HG02840 (cell line): Measurements from ENCODE around the gene NFIB.

Experiments
- ATAC-seq: cut with Tn5 transposase; IDR thresholded peaks from one replicate; pipeline ENCODE4 v1.9.1; 2021; ENCODE audit warnings: mild to moderate bottlenecking, moderate library complexity, moderate number of reproducible peaks; ENCODE audit not compliant: unreplicated experiment, low FRiP score

Gene NFIB

GRCh38 chr9:14135421-14135820 is 178.5 kb downstream of the NFIB start:
- no peak for ATAC-seq

- no peak for ATAC-seq
Measured at GRCh38 chr9:14133394-14133793, 180.5 kb downstream of the NFIB start.

- ATAC-seq, result no peak
Measured at GRCh38 chr9:14132775-14133174, 181.2 kb downstream of the NFIB start.

DNA sequence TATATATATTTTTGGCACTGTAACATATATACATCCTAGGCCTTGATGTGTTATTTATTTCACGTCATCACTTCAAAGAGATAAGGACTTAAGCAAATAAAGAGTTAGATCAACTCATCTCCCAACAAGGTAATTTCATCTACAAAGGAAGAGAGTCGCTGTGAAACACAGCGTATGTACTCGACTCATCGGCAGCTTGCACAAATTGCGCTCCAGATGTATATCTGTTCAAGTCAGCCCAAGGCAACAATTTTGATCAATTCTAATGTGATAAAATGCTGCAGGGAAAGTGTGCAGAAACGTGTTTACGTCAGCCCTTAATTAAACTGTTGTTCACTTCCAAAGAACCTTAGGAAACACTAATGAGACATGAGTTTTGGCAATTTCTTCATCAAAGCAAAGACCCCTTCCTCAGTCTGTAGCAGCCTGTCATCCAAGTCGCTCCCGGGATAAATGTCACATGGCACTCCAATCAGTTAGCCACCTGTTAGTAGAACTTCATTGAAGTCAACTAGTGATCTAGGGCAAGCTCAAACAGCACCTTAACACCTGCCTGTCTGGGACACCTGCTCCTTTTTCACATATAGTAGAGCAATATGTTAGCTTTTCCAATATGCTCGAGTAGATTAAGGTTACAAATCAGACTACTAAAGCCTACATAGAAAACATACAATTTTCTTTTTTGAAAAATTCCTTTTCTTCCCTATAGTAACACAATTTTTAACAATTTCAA is 182.4 kb downstream of the NFIB start:
- ATAC-seq, result no peak

- no peak for ATAC-seq
Measured at GRCh38 chr9:14127656-14128055, 186.3 kb downstream of the NFIB start.

DNA sequence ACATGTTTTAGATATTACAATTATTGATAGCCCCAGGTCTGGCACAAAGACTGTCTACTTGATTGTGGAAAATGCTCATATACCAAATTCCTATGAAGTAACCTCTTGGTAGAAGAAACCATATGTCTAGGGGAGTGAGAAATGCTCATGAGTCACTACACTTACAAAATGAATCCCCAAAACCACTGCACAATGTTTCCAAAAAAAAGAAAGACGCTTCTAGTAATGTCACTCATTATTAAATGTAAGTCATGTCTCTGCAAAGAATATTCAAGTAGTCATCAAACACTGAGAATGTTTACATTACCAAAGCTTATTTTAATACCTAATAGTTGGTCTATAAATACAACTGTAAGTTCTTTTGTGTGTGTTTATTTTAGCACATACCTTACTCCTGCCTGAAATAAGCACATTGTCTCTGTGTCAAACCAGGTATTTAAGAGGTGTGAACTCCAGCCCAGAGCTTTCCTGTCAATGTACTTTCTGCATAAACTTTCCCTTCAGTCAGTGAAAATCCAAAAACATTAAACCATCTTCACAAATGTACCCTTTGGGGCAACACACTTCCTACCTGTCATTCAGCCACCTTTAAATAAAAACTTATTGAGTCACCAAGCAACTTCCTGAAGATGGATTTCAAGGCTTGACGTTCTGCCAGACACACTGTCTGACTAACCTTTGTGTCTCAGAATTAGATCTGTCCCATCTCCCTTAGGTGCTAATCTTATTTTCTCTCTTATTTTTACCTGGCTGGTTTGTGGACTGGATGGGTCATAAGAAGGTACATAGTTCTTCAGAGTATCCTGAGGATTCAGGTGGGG is 194.0 kb downstream of the NFIB start:
- no peak for ATAC-seq

- ATAC-seq, result no peak
Measured at GRCh38 chr9:14112226-14112625, 201.7 kb downstream of the NFIB start.

DNA sequence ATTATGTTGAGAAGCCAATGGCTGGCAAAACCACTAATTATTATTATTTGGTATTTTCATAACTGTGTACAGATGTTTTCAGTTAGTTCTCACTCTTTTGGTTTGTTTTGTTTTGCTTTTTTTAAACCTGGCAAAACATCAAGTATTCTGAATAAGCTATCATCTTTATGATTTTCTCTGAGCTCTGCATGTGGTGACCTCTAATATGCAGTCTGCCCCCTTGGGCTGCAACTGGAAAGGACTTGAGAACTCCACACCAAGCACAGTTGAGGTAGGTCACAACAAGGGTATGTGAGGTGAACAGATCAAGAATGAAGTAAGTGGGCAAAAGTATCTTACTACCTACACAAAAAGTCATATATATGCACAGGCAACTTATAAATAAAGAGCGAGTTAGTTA is 202.2 kb downstream of the NFIB start:
- no peak for ATAC-seq

GRCh38 chr9:14107977-14108376 is 206.0 kb downstream of the NFIB start:
- no peak for ATAC-seq

- ATAC-seq, result no peak
Measured at GRCh38 chr9:14107495-14107894, 206.4 kb downstream of the NFIB start.

GRCh38 chr9:14106699-14107098 is 207.2 kb downstream of the NFIB start:
- no peak for ATAC-seq

DNA sequence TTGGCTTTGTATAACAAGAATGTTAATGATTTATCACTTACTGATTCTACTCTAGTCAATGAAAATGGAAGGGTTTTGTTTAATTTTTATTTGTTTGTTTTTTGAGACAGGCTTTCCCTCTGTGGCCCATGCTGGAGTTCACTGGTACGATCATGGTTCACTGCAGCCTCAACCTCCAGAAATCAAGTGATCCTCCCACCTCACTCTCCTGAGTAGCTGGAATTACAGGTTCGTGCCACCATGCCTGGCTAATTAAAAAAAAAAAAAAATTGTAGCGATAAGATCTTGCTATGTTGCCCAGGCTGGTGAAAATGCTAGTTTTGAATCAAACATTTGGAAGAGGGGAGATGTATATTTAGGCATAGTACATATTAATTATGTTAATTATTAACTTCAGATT is 209.4 kb downstream of the NFIB start:
- ATAC-seq, result no peak

GRCh38 chr9:14103115-14103514 is 210.8 kb downstream of the NFIB start:
- ATAC-seq, result no peak

DNA sequence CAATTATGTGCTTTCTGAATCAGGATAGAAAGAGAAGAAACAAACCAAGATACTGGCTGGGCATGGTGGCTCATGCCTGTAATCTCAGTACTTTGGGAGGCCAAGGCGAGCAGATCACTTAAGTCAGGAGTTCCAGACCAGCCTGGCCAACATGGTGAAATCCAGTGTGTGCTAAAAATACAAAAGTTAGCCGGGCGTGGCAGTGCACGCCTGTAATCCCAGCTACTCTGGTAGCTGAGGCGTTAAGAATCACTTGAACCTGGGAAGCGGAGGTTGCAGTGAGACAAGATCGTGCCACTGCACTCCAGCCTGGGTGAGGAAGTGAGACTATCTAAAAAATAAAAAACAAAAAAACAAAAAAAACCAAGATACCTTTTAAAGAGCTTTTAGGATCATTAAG is 214.2 kb downstream of the NFIB start:
- no peak for ATAC-seq

DNA sequence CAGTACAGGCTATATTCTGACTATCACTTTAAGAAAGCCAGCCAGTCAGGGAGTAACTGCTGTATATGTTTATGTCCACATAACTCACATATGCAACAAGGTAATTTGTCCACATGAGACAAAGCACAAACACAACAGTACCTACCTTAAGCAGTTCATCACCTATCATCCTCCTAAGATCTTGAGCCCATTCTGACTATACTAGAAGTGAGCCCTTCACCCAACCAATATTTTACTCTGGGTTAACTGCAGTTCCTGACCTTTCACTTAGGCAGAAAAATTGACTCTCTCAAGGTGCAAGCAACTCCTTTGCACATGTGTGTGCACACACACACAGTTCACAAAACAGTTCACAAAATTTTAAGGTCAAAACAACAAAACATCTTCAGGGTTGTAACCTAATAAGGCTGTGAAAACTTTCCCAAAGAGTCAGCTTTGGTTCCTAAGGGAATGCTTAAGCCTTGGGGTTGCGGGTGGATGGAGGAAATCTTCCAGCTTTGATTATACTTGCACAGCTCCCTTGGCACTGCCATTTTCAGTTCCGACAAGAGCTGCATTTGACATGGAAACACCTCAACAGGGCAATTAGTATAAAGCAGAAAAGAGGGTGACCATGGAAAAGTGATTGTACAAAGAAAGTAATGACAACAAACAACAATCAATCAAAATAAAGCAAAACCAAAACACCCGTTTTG is 215.3 kb downstream of the NFIB start:
- no peak for ATAC-seq

DNA sequence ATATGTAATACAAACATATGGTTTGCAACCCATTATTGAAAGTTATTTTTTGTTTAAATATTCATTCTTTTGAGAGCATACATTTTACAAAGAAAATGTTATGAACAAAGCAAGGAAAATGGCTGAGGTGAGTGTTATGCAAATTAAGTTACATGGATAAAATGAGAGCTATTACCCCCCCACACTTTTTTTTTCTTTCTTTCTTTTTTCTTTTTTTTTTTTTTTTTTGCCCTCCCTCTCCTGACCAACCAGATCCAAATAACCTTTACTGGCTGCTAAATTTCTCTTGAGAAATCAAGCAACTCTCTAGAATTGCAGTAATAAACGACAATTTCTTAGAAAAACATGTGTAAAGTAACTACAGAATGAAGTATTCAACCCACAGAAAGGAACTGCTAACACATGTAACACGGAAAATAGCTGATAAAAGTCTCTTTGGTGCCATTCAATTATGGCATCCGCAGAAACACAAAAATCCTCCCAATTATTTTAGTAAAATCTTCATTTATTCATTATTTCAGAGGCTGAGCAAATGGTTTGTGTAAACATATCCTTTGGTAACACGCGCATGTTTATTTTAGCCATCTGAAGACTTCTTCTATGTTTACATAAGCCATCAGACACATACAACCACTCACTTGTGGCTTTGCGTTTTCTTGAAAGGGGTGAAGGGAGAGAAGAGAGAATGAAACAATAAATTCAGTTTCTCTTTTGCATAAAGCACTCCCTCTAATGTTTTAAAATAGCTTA is 216.1 kb downstream of the NFIB start:
- no peak for ATAC-seq

GRCh38 chr9:14097215-14097614 is 216.7 kb downstream of the NFIB start:
- ATAC-seq, result no peak

DNA sequence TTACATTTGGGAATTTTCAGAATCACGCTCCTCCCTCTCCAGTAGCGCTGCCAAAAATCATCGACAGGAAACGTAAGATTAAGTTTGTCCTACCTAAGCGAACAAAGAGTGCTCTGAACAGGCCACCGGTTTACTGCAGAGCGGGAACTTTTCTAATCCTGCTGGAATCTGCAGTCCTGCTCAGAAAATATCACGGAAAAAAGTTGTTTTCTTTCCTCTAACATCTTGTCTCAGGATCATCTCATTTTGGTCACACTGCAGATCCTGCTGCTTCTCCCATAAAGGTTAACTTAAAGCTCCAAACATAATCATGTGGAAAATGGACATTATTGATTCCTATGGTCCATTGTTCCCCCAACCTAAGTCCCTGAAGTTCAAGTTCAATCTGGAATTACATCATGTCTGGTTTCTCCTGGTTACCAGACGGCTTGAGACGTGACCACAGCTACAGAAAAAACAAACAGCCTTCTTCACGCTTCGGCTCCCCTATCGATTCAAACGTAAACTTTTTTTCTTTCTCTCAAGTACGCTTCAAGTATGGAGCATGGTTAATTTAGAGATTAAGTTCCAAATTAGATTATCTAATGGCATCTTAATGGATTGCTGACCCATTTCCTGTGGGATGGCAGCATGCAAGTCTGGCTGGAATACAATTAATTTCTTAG is 217.6 kb downstream of the NFIB start:
- no peak for ATAC-seq

- ATAC-seq, result no peak
Measured at GRCh38 chr9:14095277-14095676, 218.7 kb downstream of the NFIB start.

DNA sequence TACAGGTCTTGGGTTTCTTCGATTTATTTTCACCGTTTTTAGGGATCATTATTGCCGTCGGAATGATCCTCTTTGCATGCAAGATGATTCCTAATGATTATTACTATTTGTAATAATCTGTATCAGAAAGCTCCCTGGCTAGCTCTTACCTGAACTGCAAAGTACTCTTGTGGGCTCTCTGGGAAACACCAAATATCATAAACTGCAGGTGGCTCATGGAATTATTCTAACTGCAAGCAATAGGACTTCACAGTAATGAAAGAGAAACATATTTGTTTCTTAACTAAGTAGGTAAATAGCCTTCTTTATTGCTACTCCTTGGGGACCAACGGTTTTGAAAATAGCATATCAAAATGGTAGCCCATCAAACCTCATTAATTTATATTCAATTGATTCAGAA is 219.4 kb downstream of the NFIB start:
- ATAC-seq, result no peak
